ENCODE results near the gene ARHGAP10. TPM values are rescaled to one million over a fixed set of nuclear protein-coding genes. Genes with fewer than 3 reads are reported as not detected.

The ARHGAP10 gene
- total and polyA plus RNA-seq, 10 of the 15 experiments (the other 5 are each of a cell fraction or from before 2014, with no cell fraction given), result 1.3 to 25.8 (median 17.2) TPM

- intact Hi-C loops (cut with micrococcal nuclease; ENCODE audit: unreplicated experiment), result loop anchor here (5.0 kb wide), 1 partner anchor 113 kb away; no protein-coding TSS in a partner anchor
- no peaks in the 10 kb centered on the region; the same call in 2 of the 3 replicates for H3K9me3 ChIP-seq (replicated peaks; ENCODE audit: control insufficient read depth, insufficient read depth, low read length)
- RAD21 ChIA-PET (ENCODE audit: unreplicated experiment), result no interaction called here
- CTCF ChIA-PET, result interaction anchor here (1.1 to 2.5 kb wide), 2 partner anchors 38 to 112 kb away, joined by 4 to 8 read pairs; no protein-coding TSS in a partner anchor
- no peaks in the 10 kb centered on the region for H3K27me3 ChIP-seq (replicated peaks in 1 of 2; ENCODE audit: control insufficient read depth in 2 of 2, insufficient read depth in 2 of 2, low read length in 1 of 2)
- no peaks in the 10 kb centered on the region for H3K79me2 ChIP-seq (ENCODE audit: control insufficient read depth, insufficient read depth, low read length)
- peaks cover 0 to 13% of the 10 kb centered on the region in 2 experiments; a peak in 3 of 4 replicates for H3K36me3 ChIP-seq (ENCODE audit: control insufficient read depth in 2 of 2, insufficient read depth in 2 of 2, low read length in 1 of 2)
- H2AFZ ChIP-seq (ENCODE audit: control insufficient read depth, low read depth, low read length), result no peak overlapping the region
- no peak overlapping the region for H3K9ac ChIP-seq (ENCODE audit: control insufficient read depth, insufficient read depth, low read length)
- TF ChIP-seq POLR2A (IDR thresholded peaks at IDR 0.05; ENCODE audit: low read depth, low read length) (no peak), JUNB (IDR thresholded peaks at IDR 0.05) (no peak)
- in situ Hi-C loops (cut with MboI), result no loop called here
- WGBS (ENCODE audit: insufficient coverage, insufficient replicate concordance, low lambda C conversion rate, missing lambda C conversion rate), result 75% methylated on average over 10 of the region's 10 CpGs
- BruUV-seq (replicated peaks), result no TSS peak
- H3K27ac ChIP-seq (ENCODE audit: control insufficient read depth, insufficient read depth), result no peak overlapping the region
- SMC1A ChIA-PET (ENCODE audit: uncharacterized antibody, unreplicated experiment), result interaction anchor here (1.5 to 1.7 kb wide), 3 partner anchors 10 to 20 kb away, joined by 3 to 4 read pairs (median 4); no protein-coding TSS in a partner anchor
- H3K4me2 ChIP-seq (ENCODE audit: control insufficient read depth, insufficient read depth), result no peak overlapping the region
- POLR2A ChIA-PET, result no interaction called here
- peaks cover 3% of the 10 kb centered on the region; the same call in 1 of the 2 replicates for H4K20me1 ChIP-seq (ENCODE audit: control insufficient read depth, insufficient read depth)
- no peak overlapping the region for H3K4me3 ChIP-seq
- no peak for DNase-seq (ENCODE audit: low read depth, low spot score)
- no peak for ATAC-seq
- FAIRE-seq, result no peak
- H3K4me1 ChIP-seq (ENCODE audit: control insufficient read depth, insufficient read depth, low read length), result peaks cover 21% of the 10 kb centered on the region
Measured at GRCh38 chr4:147944670-147945260, 212.9 kb downstream of the ARHGAP10 start.

GRCh38 chr4:147948336-147948735 lies 216.4 kb downstream of the ARHGAP10 start:
- Histone ChIP-seq H3K9ac (ENCODE audit: control insufficient read depth, insufficient read depth, low read length) (no peak overlapping the region), H3K79me2 (ENCODE audit: control insufficient read depth, insufficient read depth, low read length) (no peaks in the 10 kb centered on the region), H3K4me3 (no peak overlapping the region), H3K36me3 (ENCODE audit: control insufficient read depth in 2 of 2, insufficient read depth in 2 of 2, low read length in 1 of 2) (peaks cover 1 to 13% of the 10 kb centered on the region in 2 experiments; a peak in 3 of 4 replicates), H4K20me1 (ENCODE audit: control insufficient read depth, insufficient read depth) (no peaks in the 10 kb centered on the region), H3K27me3 (replicated peaks in 1 of 2; ENCODE audit: control insufficient read depth in 2 of 2, insufficient read depth in 2 of 2, low read length in 1 of 2) (no peaks in the 10 kb centered on the region), H3K27ac (ENCODE audit: control insufficient read depth, insufficient read depth) (no peak overlapping the region), H2AFZ (ENCODE audit: control insufficient read depth, low read depth, low read length) (no peak overlapping the region), H3K4me2 (ENCODE audit: control insufficient read depth, insufficient read depth) (no peak overlapping the region), H3K4me1 (ENCODE audit: control insufficient read depth, insufficient read depth, low read length) (peaks cover 13% of the 10 kb centered on the region), H3K9me3 (replicated peaks; ENCODE audit: control insufficient read depth, insufficient read depth, low read length) (no peaks in the 10 kb centered on the region; the same call in 2 of the 3 replicates)
- DNase-seq (ENCODE audit: low read depth, low spot score), result no peak
- in situ Hi-C loops (cut with MboI), result no loop called here
- no peak for ATAC-seq
- no TSS peak for BruUV-seq (replicated peaks)
- ChIA-PET SMC1A (ENCODE audit: uncharacterized antibody, unreplicated experiment) (interaction anchor here (0.7 kb wide), 1 partner anchor 358 kb away, joined by 3 read pairs; no protein-coding TSS in a partner anchor), POLR2A (interaction anchor here (0.6 kb wide), 1 partner anchor 12 kb away, joined by 3 read pairs; no protein-coding TSS in a partner anchor), RAD21 (ENCODE audit: unreplicated experiment) (interaction anchor here (0.7 kb wide), 1 partner anchor 339 kb away, joined by 3 read pairs; no protein-coding TSS in a partner anchor), CTCF (no interaction called here)
- intact Hi-C loops (cut with micrococcal nuclease; ENCODE audit: unreplicated experiment), result no loop called here
- no peak for FAIRE-seq
- WGBS (ENCODE audit: insufficient coverage, insufficient replicate concordance, low lambda C conversion rate, missing lambda C conversion rate), result 97% methylated on average over 5 of the region's 5 CpGs
- TF ChIP-seq EGR1 (IDR thresholded peaks at IDR 0.05; ENCODE audit: borderline replicate concordance in 1 of 2, low read depth in 2 of 2, low read length in 2 of 2) (no peak), CEBPZ (IDR thresholded peaks at IDR 0.05; ENCODE audit: low read depth, low read length) (no peak), KLF5 (IDR thresholded peaks at IDR 0.05; ENCODE audit: partially characterized antibody) (no peak), CHD2 (IDR thresholded peaks at IDR 0.05; ENCODE audit: borderline replicate concordance, low read depth, low read length) (no peak), SMAD1 (IDR thresholded peaks at IDR 0.05; ENCODE audit: low read depth, partially characterized antibody) (no peak), TCF3 (IDR thresholded peaks at IDR 0.05; ENCODE audit: borderline replicate concordance, insufficient read depth, low read depth, low read length) (no peak)

All from GM12878 (cell line).